ENCODE measurements around the gene RDH13. TPM values are rescaled to one million over a fixed set of nuclear protein-coding genes. Genes with fewer than 3 reads are reported as not detected.
A peak's percentile ranks its signal among the peaks of the same experiment; 100 is the strongest.
"Not testable (repeated sequence)": the region's sequence is repeated elsewhere in the genome, so short reads cannot be mapped to it uniquely, and the experiment has no call there.

The RDH13 gene
- total and polyA plus RNA-seq, 2 experiments from 2014 or later: 6.4 to 7.8 TPM

GRCh38 chr19:55067869-55068268 is 4.9 kb upstream of the RDH13 start:
- no peaks in the 10 kb centered on the region for H3K9me2 ChIP-seq (ENCODE audit: insufficient read depth)
- H3K79me2 ChIP-seq (ENCODE audit: insufficient read depth): no peaks in the 10 kb centered on the region
- H4K20me1 ChIP-seq (ENCODE audit: insufficient read depth): no peaks in the 10 kb centered on the region
- peaks cover 11% of the 10 kb centered on the region for H3K27me3 ChIP-seq (replicated peaks; ENCODE audit: insufficient read depth)
- H2AFZ ChIP-seq: no peak overlapping the region
- H3K4me1 ChIP-seq (ENCODE audit: insufficient read depth): 0 out of 2 replicates have a peak, but pooled peaks cover 5% of the 10 kb centered on the region
- no peak overlapping the region for H3K4me3 ChIP-seq
- H3K9ac ChIP-seq: no peak overlapping the region
- no peaks in the 10 kb centered on the region for H3F3A ChIP-seq (ENCODE audit: insufficient read depth)
- in situ Hi-C loops (cut with MboI): no loop called here
- no peak overlapping the region for H3K27ac ChIP-seq
- no peaks in the 10 kb centered on the region for H3K9me3 ChIP-seq (ENCODE audit: low read depth)
- no peaks in the 10 kb centered on the region for H3K36me3 ChIP-seq (ENCODE audit: low read depth)
- TF ChIP-seq EZH2 (IDR thresholded peaks at IDR 0.05; ENCODE audit: insufficient read depth, poor library complexity, severe bottlenecking) (no peak), EZH2phosphoT487 (IDR thresholded peaks at IDR 0.05; ENCODE audit: insufficient read depth, low read depth) (no peak)
- H3K4me2 ChIP-seq (ENCODE audit: unreplicated experiment): no peak overlapping the region
- WGBS, 2 experiments (ENCODE audit: low coverage in 1 of 2, low lambda C conversion rate in 2 of 2, missing lambda C conversion rate in 2 of 2): 51 to 52% methylated on average over 3 of the region's 3 CpGs
- no peak for DNase-seq

GRCh38 chr19:55066107-55066709 is 3.3 kb upstream of the RDH13 start:
- H3K79me2 ChIP-seq (ENCODE audit: insufficient read depth): peaks cover 6% of the 10 kb centered on the region; the same call in 1 of the 2 replicates
- WGBS, 2 experiments (ENCODE audit: low coverage in 1 of 2, low lambda C conversion rate in 2 of 2, missing lambda C conversion rate in 2 of 2): 4 to 7% methylated on average over 2 of the region's 2 CpGs
- in situ Hi-C loops (cut with MboI): no loop called here
- peak; percentile 23 for DNase-seq
- H3K9me2 ChIP-seq (ENCODE audit: insufficient read depth): no peaks in the 10 kb centered on the region
- H3K4me1 ChIP-seq (ENCODE audit: insufficient read depth): peaks cover 5% of the 10 kb centered on the region; the same call in 1 of the 2 replicates
- H3K27ac ChIP-seq: no peak overlapping the region
- no peak overlapping the region for H3K4me2 ChIP-seq (ENCODE audit: unreplicated experiment)
- H3K27me3 ChIP-seq (replicated peaks; ENCODE audit: insufficient read depth): peaks cover 11% of the 10 kb centered on the region
- TF ChIP-seq EZH2 (IDR thresholded peaks at IDR 0.05; ENCODE audit: insufficient read depth, poor library complexity, severe bottlenecking): no peak
- no peak for TF ChIP-seq EZH2phosphoT487 (IDR thresholded peaks at IDR 0.05; ENCODE audit: insufficient read depth, low read depth)
- H4K20me1 ChIP-seq (ENCODE audit: insufficient read depth): no peaks in the 10 kb centered on the region
- H3K4me3 ChIP-seq: no peak overlapping the region
- H3K9ac ChIP-seq: no peak overlapping the region
- no peaks in the 10 kb centered on the region for H3K36me3 ChIP-seq (ENCODE audit: low read depth)
- no peaks in the 10 kb centered on the region for H3K9me3 ChIP-seq (ENCODE audit: low read depth)
- no peak overlapping the region for H2AFZ ChIP-seq
- no peaks in the 10 kb centered on the region for H3F3A ChIP-seq (ENCODE audit: insufficient read depth)

GRCh38 chr19:55065516-55065915 is 2.6 kb upstream of the RDH13 start:
- H3K9ac ChIP-seq; DNase-seq; H4K20me1 ChIP-seq (ENCODE audit: insufficient read depth); H3K36me3 ChIP-seq (ENCODE audit: low read depth); H3K4me1 ChIP-seq (ENCODE audit: insufficient read depth); H3K79me2 ChIP-seq (ENCODE audit: insufficient read depth); H3F3A ChIP-seq (ENCODE audit: insufficient read depth); H3K4me3 ChIP-seq; in situ Hi-C loops (cut with MboI); H3K4me2 ChIP-seq (ENCODE audit: unreplicated experiment); H2AFZ ChIP-seq; H3K9me2 ChIP-seq (ENCODE audit: insufficient read depth); H3K27ac ChIP-seq; H3K9me3 ChIP-seq (ENCODE audit: low read depth): not testable (repeated sequence)
- H3K27me3 ChIP-seq (replicated peaks; ENCODE audit: insufficient read depth): peaks cover 11% of the 10 kb centered on the region
- WGBS, 2 experiments (ENCODE audit: low coverage in 1 of 2, low lambda C conversion rate in 2 of 2, missing lambda C conversion rate in 2 of 2): 63 to 68% methylated on average over 9 of the region's 9 CpGs

GRCh38 chr19:55063492-55063843 is 520 bp upstream of the RDH13 start:
- WGBS, 2 experiments (ENCODE audit: low coverage in 1 of 2, low lambda C conversion rate in 2 of 2, missing lambda C conversion rate in 2 of 2): 63 to 76% methylated on average over 3 of the region's 3 CpGs
- no peaks in the 10 kb centered on the region for H3K9me2 ChIP-seq (ENCODE audit: insufficient read depth)
- TF ChIP-seq EZH2 (IDR thresholded peaks at IDR 0.05; ENCODE audit: insufficient read depth, poor library complexity, severe bottlenecking) (no peak), EZH2phosphoT487 (IDR thresholded peaks at IDR 0.05; ENCODE audit: insufficient read depth, low read depth) (no peak)
- H3K4me1 ChIP-seq (ENCODE audit: insufficient read depth): no peaks in the 10 kb centered on the region; the same call in 1 of the 2 replicates
- no peak overlapping the region for H3K27ac ChIP-seq
- 0 out of 2 replicates have a peak overlapping the region, but pooled peaks have one; percentile 1 for H2AFZ ChIP-seq
- H3K36me3 ChIP-seq (ENCODE audit: low read depth): no peaks in the 10 kb centered on the region
- peak overlapping the region; percentile 75; the same call in 1 of the 2 replicates for H3K4me3 ChIP-seq
- no peaks in the 10 kb centered on the region for H3K9me3 ChIP-seq (ENCODE audit: low read depth)
- no peaks in the 10 kb centered on the region for H3F3A ChIP-seq (ENCODE audit: insufficient read depth)
- H3K27me3 ChIP-seq (replicated peaks; ENCODE audit: insufficient read depth): no peaks in the 10 kb centered on the region; the same call in 1 of the 2 replicates
- H3K4me2 ChIP-seq (ENCODE audit: unreplicated experiment): peak overlapping the region; percentile 50
- H3K79me2 ChIP-seq (ENCODE audit: insufficient read depth): peaks cover 6% of the 10 kb centered on the region; the same call in 1 of the 2 replicates
- no peak for DNase-seq
- H3K9ac ChIP-seq: no peak overlapping the region
- in situ Hi-C loops (cut with MboI): no loop called here
- no peaks in the 10 kb centered on the region for H4K20me1 ChIP-seq (ENCODE audit: insufficient read depth)

- H3K79me2 ChIP-seq (ENCODE audit: insufficient read depth); H3K9me3 ChIP-seq (ENCODE audit: low read depth); H3K4me1 ChIP-seq (ENCODE audit: insufficient read depth); H2AFZ ChIP-seq; H3K9me2 ChIP-seq (ENCODE audit: insufficient read depth); in situ Hi-C loops (cut with MboI); H3K4me3 ChIP-seq; H4K20me1 ChIP-seq (ENCODE audit: insufficient read depth); H3K4me2 ChIP-seq (ENCODE audit: unreplicated experiment); H3K27me3 ChIP-seq (replicated peaks; ENCODE audit: insufficient read depth); H3F3A ChIP-seq (ENCODE audit: insufficient read depth); H3K27ac ChIP-seq; DNase-seq; H3K9ac ChIP-seq; H3K36me3 ChIP-seq (ENCODE audit: low read depth): not testable (repeated sequence)
- WGBS, 2 experiments (ENCODE audit: low coverage in 1 of 2, low lambda C conversion rate in 2 of 2, missing lambda C conversion rate in 2 of 2): 87 to 88% methylated on average over 9 of the region's 9 CpGs
Observed at GRCh38 chr19:55060287-55060686, 2.7 kb downstream of the RDH13 start.
